ENCODE data around the gene MPV17L2.

Gene MPV17L2

GRCh38 chr19:18160493-18160970 is 32.5 kb upstream of the MPV17L2 start:
- no peak overlapping the region for H3K27ac ChIP-seq
- DNase-seq (ENCODE audit: low read depth, low spot score) = no peak

- DNase-seq (ENCODE audit: low read depth, low spot score) = no peak
- no peak overlapping the region for H3K27ac ChIP-seq
These were observed 31.9 kb upstream of the MPV17L2 start for GRCh38 chr19:18160971-18161635.

GRCh38 chr19:18161636-18162002 is 31.4 kb upstream of the MPV17L2 start:
- no peak for DNase-seq (ENCODE audit: low read depth, low spot score)
- H3K27ac ChIP-seq = no peak overlapping the region

- H3K27ac ChIP-seq = no peak overlapping the region
These were observed 28.9 kb upstream of the MPV17L2 start for GRCh38 chr19:18164072-18164471.

GRCh38 chr19:18165794-18166544 is 27.0 kb upstream of the MPV17L2 start:
- no peak overlapping the region for H3K27ac ChIP-seq
- DNase-seq (ENCODE audit: low read depth, low spot score) = no peak

More at GRCh38 chr19:18164072-18164471, 28.9 kb upstream of the MPV17L2 start:
- no peak for DNase-seq (ENCODE audit: low read depth, low spot score)

GRCh38 chr19:18167011-18167410 is 26.0 kb upstream of the MPV17L2 start:
- DNase-seq (ENCODE audit: low read depth, low spot score) = no peak
- H3K27ac ChIP-seq = no peak overlapping the region

GRCh38 chr19:18167975-18168645 is 24.9 kb upstream of the MPV17L2 start:
- no peak overlapping the region for H3K27ac ChIP-seq
- no peak for DNase-seq (ENCODE audit: low read depth, low spot score)

- DNase-seq (ENCODE audit: low read depth, low spot score) = no peak
- no peak overlapping the region for H3K27ac ChIP-seq
These were observed 24.2 kb upstream of the MPV17L2 start for GRCh38 chr19:18168673-18169381.

GRCh38 chr19:18170714-18171255 is 22.2 kb upstream of the MPV17L2 start:
- no peak for DNase-seq (ENCODE audit: low read depth, low spot score)
- H3K27ac ChIP-seq = no peak overlapping the region

GRCh38 chr19:18171605-18172327 is 21.3 kb upstream of the MPV17L2 start:
- DNase-seq (ENCODE audit: low read depth, low spot score) = no peak

GRCh38 chr19:18172331-18173053 is 20.5 kb upstream of the MPV17L2 start:
- no peak for DNase-seq (ENCODE audit: low read depth, low spot score)
- H3K27ac ChIP-seq = no peak overlapping the region

More at GRCh38 chr19:18171605-18172327, 21.3 kb upstream of the MPV17L2 start:
- H3K27ac ChIP-seq = no peak overlapping the region

- H3K27ac ChIP-seq = no peak overlapping the region
- no peak for DNase-seq (ENCODE audit: low read depth, low spot score)
These were observed 19.9 kb upstream of the MPV17L2 start for GRCh38 chr19:18173054-18173571.

- no peak for DNase-seq (ENCODE audit: low read depth, low spot score)
- no peak within 1 kb of the TSS for H3K27ac ChIP-seq
These were observed 19.3 kb upstream of the MPV17L2 start, which contains the start of gene IFI30 for GRCh38 chr19:18173572-18174288. Gene IFI30 (plus strand): TSS chr19:18173813. CDS start chr19:18173842, 29 bp downstream.

- no peak for DNase-seq (ENCODE audit: low read depth, low spot score)
- H3K27ac ChIP-seq = no peak overlapping the region
These were observed 18.0 kb upstream of the MPV17L2 start for GRCh38 chr19:18174983-18175382.

GRCh38 chr19:18176367-18177310 is 16.4 kb upstream of the MPV17L2 start:
- H3K27ac ChIP-seq = no peak overlapping the region
- DNase-seq (ENCODE audit: low read depth, low spot score) = no peak

- no peak overlapping the region for H3K27ac ChIP-seq
- DNase-seq (ENCODE audit: low read depth, low spot score) = no peak
These were observed 13.1 kb upstream of the MPV17L2 start for GRCh38 chr19:18179957-18180356.

GRCh38 chr19:18183529-18183928 is 9.5 kb upstream of the MPV17L2 start:
- no peak for DNase-seq (ENCODE audit: low read depth, low spot score)

More at GRCh38 chr19:18183529-18183928, 9.5 kb upstream of the MPV17L2 start:
- no peak overlapping the region for H3K27ac ChIP-seq

All from epithelial cell of prostate (primary cell).